Neural cell (in vitro differentiated cells): ENCODE data around the gene MYOM1. TPM values are rescaled to one million over a fixed set of nuclear protein-coding genes. Genes with fewer than 3 reads are reported as not detected.

Source experiments
- H2AFZ ChIP-seq: fragments of 200-600, 300-800 bp; sonication (generic), shearing (Covaris generic); 2 replicates; pipeline ENCODE4 v1.6.0; 2014; ENCODE audit warnings: low read depth, mild to moderate bottlenecking, antibody characterized with exemption, low read length, moderate library complexity
- H3F3A ChIP-seq: fragments of 200-600 bp; shearing (Covaris generic); 2 replicates; pipeline ENCODE4 v1.6.1; 2016; ENCODE audit warnings: mild to moderate bottlenecking, moderate library complexity, mixed read lengths, antibody characterized with exemption, low read length; ENCODE audit not compliant: insufficient read depth, poor library complexity, severe bottlenecking
- H3K27ac ChIP-seq: fragments of 200-600, 300-800 bp; sonication (generic), shearing (Covaris generic); 2 replicates; pipeline ENCODE4 v1.5.1; 2014; ENCODE audit warnings: mild to moderate bottlenecking, low read length, moderate library complexity
- H3K27me3 ChIP-seq: fragments of 300-800, 200-600 bp; sonication (generic), shearing (Covaris generic); 2 replicates; pipeline ENCODE4 v1.6.0; 2014; ENCODE audit warnings: mild to moderate bottlenecking, low read depth, low read length, moderate library complexity; ENCODE audit not compliant: insufficient read depth
- H3K36me3 ChIP-seq: fragments of 300-800, 200-600 bp; sonication (generic), shearing (Covaris generic); 2 replicates; pipeline ENCODE4 v1.5.1; 2014; ENCODE audit warnings: mild to moderate bottlenecking, antibody characterized with exemption, low read length, moderate library complexity; ENCODE audit not compliant: insufficient read depth
- H3K4me2 ChIP-seq: fragments of 300-800, 200-600 bp; sonication (generic), shearing (Covaris generic); 2 replicates; pipeline ENCODE4 v1.6.0; 2014; ENCODE audit warnings: mild to moderate bottlenecking, low read length
- H3K4me3 ChIP-seq: fragments of 300-800, 200-600 bp; sonication (generic), shearing (Covaris generic); 2 replicates; pipeline ENCODE4 v1.5.1; 2014; ENCODE audit warnings: mild to moderate bottlenecking, low read length, moderate library complexity
- H3K79me2 ChIP-seq: fragments of 200-600 bp; shearing (Covaris generic); replicated peaks from 2 replicates; pipeline ENCODE4 v1.6.0; 2014; ENCODE audit warnings: mild to moderate bottlenecking, low read length, moderate library complexity; ENCODE audit not compliant: insufficient read depth
- H3K9ac ChIP-seq: fragments of 300-800, 200-600 bp; sonication (generic), shearing (Covaris generic); 2 replicates; pipeline ENCODE4 v1.6.1; 2016; ENCODE audit warnings: mild to moderate bottlenecking, low read length, mixed read lengths
- H3K9me2 ChIP-seq: fragments of 200-600 bp; shearing (Covaris generic); 2 replicates; pipeline ENCODE4 v1.6.1; 2016; ENCODE audit warnings: mild to moderate bottlenecking, low read length, mixed read lengths; ENCODE audit not compliant: insufficient read depth
- H3K9me3 ChIP-seq: fragments of 200-600, 300-800 bp; sonication (generic), shearing (Covaris generic); 2 replicates; pipeline ENCODE4 v1.6.1; 2016; ENCODE audit warnings: mild to moderate bottlenecking, mixed run types, low read length, moderate library complexity, mixed read lengths
- H4K20me1 ChIP-seq: fragments of 200-600 bp; shearing (Covaris generic); 2 replicates; pipeline ENCODE4 v1.6.1; 2016; ENCODE audit warnings: mild to moderate bottlenecking, mixed run types; ENCODE audit not compliant: insufficient read depth
- EP300 ChIP-seq: fragments of 450-650 bp; conservative IDR thresholded peaks from 2 replicates; pipeline ENCODE4 v1.6.1; 2014; ENCODE audit warnings: antibody characterized with exemption, mild to moderate bottlenecking, moderate library complexity; ENCODE audit not compliant: poor library complexity, severe bottlenecking
- EZH2 ChIP-seq: fragments of 200-600, 300-800 bp; shearing (Covaris generic), sonication (generic); IDR thresholded peaks from 2 replicates; pipeline ENCODE4 v1.6.1; 2014; ENCODE audit warnings: antibody characterized with exemption, low read length, borderline replicate concordance, mild to moderate bottlenecking; ENCODE audit not compliant: insufficient read depth, poor library complexity, severe bottlenecking
- MXI1 ChIP-seq: fragments of 450-650 bp; conservative IDR thresholded peaks from 2 replicates; pipeline ENCODE4 v1.6.1; 2014; ENCODE audit warnings: antibody characterized with exemption, mild to moderate bottlenecking; ENCODE audit not compliant: poor library complexity, severe bottlenecking
- POLR2AphosphoS5 ChIP-seq: IDR thresholded peaks from 2 replicates; pipeline ENCODE4 v1.6.1; 2012
- RAD21 ChIP-seq: fragments of 450-650 bp; conservative IDR thresholded peaks from 2 replicates; pipeline ENCODE4 v1.6.1; 2014; ENCODE audit warnings: antibody characterized with exemption, mild to moderate bottlenecking, moderate library complexity
- SMC3 ChIP-seq: fragments of 450-650 bp; conservative IDR thresholded peaks from 2 replicates; pipeline ENCODE4 v1.6.1; 2014; ENCODE audit warnings: antibody characterized with exemption, mild to moderate bottlenecking, moderate library complexity; ENCODE audit not compliant: poor library complexity
- TAF1 ChIP-seq: IDR thresholded peaks from 2 replicates; pipeline ENCODE4 v1.6.1; 2012; ENCODE audit warnings: low read depth
- polyA plus RNA-seq: library from polyadenylated mRNA; depleted of rRNA; stranded (reverse); fragments of >200 nt; gene quantifications from 2 replicates; pipeline ENCODE4 v1.2.3, GENCODE V29; 2014
- TF ChIP-seq, protein P1 (sequence below): IDR thresholded peaks from 2 replicates; pipeline ENCODE4 v1.6.1; 2012; ENCODE audit warnings: borderline replicate concordance
- TF ChIP-seq, protein P2 (sequence below): fragments of 450-650 bp; IDR thresholded peaks from 2 replicates; pipeline ENCODE4 v1.5.1; 2014; ENCODE audit warnings: antibody characterized with exemption, mild to moderate bottlenecking, moderate library complexity; ENCODE audit not compliant: poor library complexity, severe bottlenecking

The MYOM1 gene
- polyA plus RNA-seq, 1 donor from 2014 or later: 1.7 TPM

DNA sequence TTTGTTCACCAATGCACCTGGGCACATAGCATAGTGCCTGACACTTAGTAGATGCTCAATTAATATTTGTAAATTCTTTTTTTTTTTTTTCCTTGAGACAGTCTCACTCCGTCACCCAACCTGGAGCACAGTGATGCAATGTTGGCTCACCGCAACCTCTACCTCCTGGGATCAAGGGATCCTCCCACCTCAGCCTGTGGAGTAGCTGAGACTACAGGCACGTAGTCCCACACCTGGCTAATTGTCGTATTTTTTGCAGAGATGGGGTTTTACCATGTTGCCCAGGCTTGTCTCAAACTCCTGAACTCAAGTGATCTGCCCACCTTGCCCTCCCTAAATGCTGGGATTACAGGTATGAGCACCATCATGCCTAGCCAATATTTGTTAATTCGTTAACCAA lies 183.7 kb downstream of the MYOM1 start:
- Histone ChIP-seq H3K27ac (no peak overlapping the region), H3K79me2 (no peaks in the 10 kb centered on the region), H3K27me3 (no peaks in the 10 kb centered on the region), H2AFZ (no peak overlapping the region), H3K4me2 (no peak overlapping the region), H3K36me3 (no peaks in the 10 kb centered on the region), H3K4me3 (no peak overlapping the region), H4K20me1 (no peaks in the 10 kb centered on the region), H3K9ac (no peak overlapping the region), H3K9me2 (no peaks in the 10 kb centered on the region), H3F3A (no peaks in the 10 kb centered on the region), H3K9me3 (no peaks in the 10 kb centered on the region)
- TF ChIP-seq MXI1 (no peak), SMC3 (no peak), TAF1 (no peak), RAD21 (no peak)
- TF ChIP-seq, protein P1, sequence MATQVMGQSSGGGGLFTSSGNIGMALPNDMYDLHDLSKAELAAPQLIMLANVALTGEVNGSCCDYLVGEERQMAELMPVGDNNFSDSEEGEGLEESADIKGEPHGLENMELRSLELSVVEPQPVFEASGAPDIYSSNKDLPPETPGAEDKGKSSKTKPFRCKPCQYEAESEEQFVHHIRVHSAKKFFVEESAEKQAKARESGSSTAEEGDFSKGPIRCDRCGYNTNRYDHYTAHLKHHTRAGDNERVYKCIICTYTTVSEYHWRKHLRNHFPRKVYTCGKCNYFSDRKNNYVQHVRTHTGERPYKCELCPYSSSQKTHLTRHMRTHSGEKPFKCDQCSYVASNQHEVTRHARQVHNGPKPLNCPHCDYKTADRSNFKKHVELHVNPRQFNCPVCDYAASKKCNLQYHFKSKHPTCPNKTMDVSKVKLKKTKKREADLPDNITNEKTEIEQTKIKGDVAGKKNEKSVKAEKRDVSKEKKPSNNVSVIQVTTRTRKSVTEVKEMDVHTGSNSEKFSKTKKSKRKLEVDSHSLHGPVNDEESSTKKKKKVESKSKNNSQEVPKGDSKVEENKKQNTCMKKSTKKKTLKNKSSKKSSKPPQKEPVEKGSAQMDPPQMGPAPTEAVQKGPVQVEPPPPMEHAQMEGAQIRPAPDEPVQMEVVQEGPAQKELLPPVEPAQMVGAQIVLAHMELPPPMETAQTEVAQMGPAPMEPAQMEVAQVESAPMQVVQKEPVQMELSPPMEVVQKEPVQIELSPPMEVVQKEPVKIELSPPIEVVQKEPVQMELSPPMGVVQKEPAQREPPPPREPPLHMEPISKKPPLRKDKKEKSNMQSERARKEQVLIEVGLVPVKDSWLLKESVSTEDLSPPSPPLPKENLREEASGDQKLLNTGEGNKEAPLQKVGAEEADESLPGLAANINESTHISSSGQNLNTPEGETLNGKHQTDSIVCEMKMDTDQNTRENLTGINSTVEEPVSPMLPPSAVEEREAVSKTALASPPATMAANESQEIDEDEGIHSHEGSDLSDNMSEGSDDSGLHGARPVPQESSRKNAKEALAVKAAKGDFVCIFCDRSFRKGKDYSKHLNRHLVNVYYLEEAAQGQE: no peak

DNA sequence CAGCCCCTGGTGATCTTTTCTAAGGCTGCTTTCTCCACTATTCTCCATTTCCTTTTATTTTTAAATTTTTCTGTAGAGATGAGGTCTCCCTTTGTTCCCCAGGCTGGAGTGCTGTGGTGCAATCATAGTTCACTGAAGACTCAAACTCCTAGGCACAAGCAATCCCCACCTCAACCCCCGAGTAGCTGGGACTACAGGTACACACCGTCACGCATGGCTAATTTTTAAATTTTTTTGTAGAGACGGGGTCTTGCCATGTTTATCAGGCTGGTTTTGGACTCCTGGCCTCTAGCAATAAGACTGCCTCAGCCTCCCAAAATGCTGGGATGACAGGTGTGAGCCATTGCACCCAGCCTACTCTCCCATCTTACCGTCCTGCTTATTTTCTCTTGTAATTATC lies 184.1 kb downstream of the MYOM1 start:
- no peaks in the 10 kb centered on the region for H3K79me2 ChIP-seq
- H2AFZ ChIP-seq: no peak overlapping the region
- TF ChIP-seq TAF1: no peak
- no peak for TF ChIP-seq RAD21
- no peak for TF ChIP-seq MXI1
- no peak for TF ChIP-seq EP300
- TF ChIP-seq, protein P1: no peak
- TF ChIP-seq EZH2: no peak
- TF ChIP-seq POLR2AphosphoS5: no peak
- TF ChIP-seq SMC3: no peak
- TF ChIP-seq, protein P2, sequence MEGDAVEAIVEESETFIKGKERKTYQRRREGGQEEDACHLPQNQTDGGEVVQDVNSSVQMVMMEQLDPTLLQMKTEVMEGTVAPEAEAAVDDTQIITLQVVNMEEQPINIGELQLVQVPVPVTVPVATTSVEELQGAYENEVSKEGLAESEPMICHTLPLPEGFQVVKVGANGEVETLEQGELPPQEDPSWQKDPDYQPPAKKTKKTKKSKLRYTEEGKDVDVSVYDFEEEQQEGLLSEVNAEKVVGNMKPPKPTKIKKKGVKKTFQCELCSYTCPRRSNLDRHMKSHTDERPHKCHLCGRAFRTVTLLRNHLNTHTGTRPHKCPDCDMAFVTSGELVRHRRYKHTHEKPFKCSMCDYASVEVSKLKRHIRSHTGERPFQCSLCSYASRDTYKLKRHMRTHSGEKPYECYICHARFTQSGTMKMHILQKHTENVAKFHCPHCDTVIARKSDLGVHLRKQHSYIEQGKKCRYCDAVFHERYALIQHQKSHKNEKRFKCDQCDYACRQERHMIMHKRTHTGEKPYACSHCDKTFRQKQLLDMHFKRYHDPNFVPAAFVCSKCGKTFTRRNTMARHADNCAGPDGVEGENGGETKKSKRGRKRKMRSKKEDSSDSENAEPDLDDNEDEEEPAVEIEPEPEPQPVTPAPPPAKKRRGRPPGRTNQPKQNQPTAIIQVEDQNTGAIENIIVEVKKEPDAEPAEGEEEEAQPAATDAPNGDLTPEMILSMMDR: no peak
- no peak overlapping the region for H3K27ac ChIP-seq
- H3K36me3 ChIP-seq: no peaks in the 10 kb centered on the region
- H3K27me3 ChIP-seq: no peaks in the 10 kb centered on the region
- H3K9ac ChIP-seq: no peak overlapping the region
- no peak overlapping the region for H3K4me2 ChIP-seq
- H3K9me3 ChIP-seq: no peaks in the 10 kb centered on the region
- no peak overlapping the region for H3K4me3 ChIP-seq
- no peaks in the 10 kb centered on the region for H4K20me1 ChIP-seq
- H3F3A ChIP-seq: no peaks in the 10 kb centered on the region
- no peaks in the 10 kb centered on the region for H3K9me2 ChIP-seq
